Epithelial cell of prostate (primary cell): ENCODE data around the gene NUMA1.

ENCODE experiments used
- DNase-seq: peaks from one replicate; pipeline ENCODE4 v3.0.0-alpha.2; 2011; ENCODE audit warnings: low read depth, low spot score
- H3K27ac ChIP-seq: fragments of 450-650 bp; 2 replicates; pipeline ENCODE4 v1.5.1; 2017; ENCODE audit warnings: mild to moderate bottlenecking

The NUMA1 gene

GRCh38 chr11:72002841-72003775 is 77.2 kb downstream of the NUMA1 start:
- H3K27ac ChIP-seq: no peak overlapping the region

GRCh38 chr11:72001834-72002591 is 78.3 kb downstream of the NUMA1 start:
- no peak for DNase-seq
- H3K27ac ChIP-seq: no peak overlapping the region

More at GRCh38 chr11:72002841-72003775, 77.2 kb downstream of the NUMA1 start:
- DNase-seq: no peak

- no peak overlapping the region for H3K27ac ChIP-seq
- DNase-seq: no peak
Observed at GRCh38 chr11:72001285-72001684, 79.1 kb downstream of the NUMA1 start.

- H3K27ac ChIP-seq: no peak overlapping the region
- DNase-seq: no peak
Observed at GRCh38 chr11:72000202-72000867, 80.0 kb downstream of the NUMA1 start.

- DNase-seq: no peak
- H3K27ac ChIP-seq: no peak overlapping the region
Observed at GRCh38 chr11:71999798-72000197, 80.5 kb downstream of the NUMA1 start.

GRCh38 chr11:71999362-71999761 is 81.0 kb downstream of the NUMA1 start:
- no peak for DNase-seq
- H3K27ac ChIP-seq: no peak overlapping the region

GRCh38 chr11:71998649-71999310 is 81.6 kb downstream of the NUMA1 start, which contains the start of gene IL18BP:
Gene IL18BP, plus strand, starts transcription at chr11:71998909. Its CDS starts 1,076 bp downstream, at chr11:71999985.
- no peak within 1 kb of the TSS for H3K27ac ChIP-seq
- DNase-seq: no peak

GRCh38 chr11:71998061-71998460 is 82.3 kb downstream of the NUMA1 start:
- H3K27ac ChIP-seq: no peak overlapping the region
- DNase-seq: no peak

GRCh38 chr11:71997594-71997993 is 82.7 kb downstream of the NUMA1 start:
- no peak overlapping the region for H3K27ac ChIP-seq
- no peak for DNase-seq

- no peak for DNase-seq
- H3K27ac ChIP-seq: no peak overlapping the region
Observed at GRCh38 chr11:71996946-71997345, 83.4 kb downstream of the NUMA1 start.

- H3K27ac ChIP-seq: no peak overlapping the region
- DNase-seq: no peak
Observed at GRCh38 chr11:71996517-71996916, 83.8 kb downstream of the NUMA1 start.

GRCh38 chr11:71995726-71996291 is 84.5 kb downstream of the NUMA1 start:
- no peak for DNase-seq
- H3K27ac ChIP-seq: no peak overlapping the region

GRCh38 chr11:71994786-71995185 is 85.6 kb downstream of the NUMA1 start:
- no peak overlapping the region for H3K27ac ChIP-seq
- DNase-seq: no peak

- no peak overlapping the region for H3K27ac ChIP-seq
- no peak for DNase-seq
Observed at GRCh38 chr11:71992136-71992730, 88.1 kb downstream of the NUMA1 start.

- no peak for DNase-seq
- no peak overlapping the region for H3K27ac ChIP-seq
Observed at GRCh38 chr11:71991494-71991893, 88.8 kb downstream of the NUMA1 start.

- DNase-seq: no peak
- H3K27ac ChIP-seq: no peak overlapping the region
Observed at GRCh38 chr11:71990701-71991100, 89.6 kb downstream of the NUMA1 start.

- no peak overlapping the region for H3K27ac ChIP-seq
- DNase-seq: no peak
Observed at GRCh38 chr11:71988050-71988449, 92.3 kb downstream of the NUMA1 start.

- H3K27ac ChIP-seq: no peak overlapping the region
- no peak for DNase-seq
Observed at GRCh38 chr11:71987521-71987920, 92.8 kb downstream of the NUMA1 start.

- no peak for DNase-seq
- H3K27ac ChIP-seq: no peak overlapping the region
Observed at GRCh38 chr11:71986131-71986530, 94.2 kb downstream of the NUMA1 start.
